Left forelimb (tissue), 1 donor: ENCODE results near the gene HERPUD1.
"Not testable (repeated sequence)": the region's sequence is repeated elsewhere in the genome, so short reads cannot be mapped to it uniquely, and the experiment has no call there.

Source experiments
- DNase-seq: peaks from one replicate; pipeline ENCODE4 v3.0.0-alpha.2; 2018; ENCODE audit warnings: low spot score

Gene HERPUD1

DNA sequence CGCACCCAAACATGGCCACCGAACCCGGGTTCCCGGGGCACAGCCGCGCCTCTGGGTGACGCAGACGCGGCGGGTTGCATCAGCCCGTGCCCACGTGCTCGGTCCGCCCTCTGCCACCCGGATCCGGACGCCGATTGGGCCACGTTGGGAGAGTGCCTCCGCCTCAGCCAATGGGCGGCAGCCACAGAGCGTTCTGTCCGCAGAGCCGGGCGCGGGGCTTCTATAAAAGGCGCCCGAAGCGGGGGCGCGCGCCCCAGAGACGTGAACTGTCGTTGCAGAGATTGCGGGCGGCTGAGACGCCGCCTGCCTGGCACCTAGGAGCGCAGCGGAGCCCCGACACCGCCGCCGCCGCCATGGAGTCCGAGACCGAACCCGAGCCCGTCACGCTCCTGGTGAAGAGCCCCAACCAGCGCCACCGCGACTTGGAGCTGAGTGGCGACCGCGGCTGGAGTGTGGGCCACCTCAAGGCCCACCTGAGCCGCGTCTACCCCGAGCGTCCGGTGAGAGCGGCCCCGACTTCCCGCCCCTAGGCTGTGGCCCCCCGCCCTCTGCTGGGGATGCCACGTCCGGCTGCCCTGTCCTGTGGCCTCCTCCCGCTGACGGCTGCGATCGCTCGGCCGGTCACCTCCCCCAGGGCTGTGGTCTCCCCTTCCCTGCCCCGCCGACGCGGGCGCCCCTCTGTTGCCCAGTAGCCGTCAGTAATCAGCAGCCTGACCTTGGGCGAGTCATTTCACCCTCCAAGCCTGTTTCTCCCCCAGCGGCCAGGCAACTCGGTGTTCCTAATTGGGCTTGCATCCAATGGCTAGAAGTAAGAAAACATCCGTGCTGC is at the start of gene HERPUD1:
TSS of gene HERPUD1 (plus strand) at position 251 of the 829 bp plus-strand sequence. CDS start at position 354, 103 bp downstream.
- peak; percentile 99 for DNase-seq

DNA sequence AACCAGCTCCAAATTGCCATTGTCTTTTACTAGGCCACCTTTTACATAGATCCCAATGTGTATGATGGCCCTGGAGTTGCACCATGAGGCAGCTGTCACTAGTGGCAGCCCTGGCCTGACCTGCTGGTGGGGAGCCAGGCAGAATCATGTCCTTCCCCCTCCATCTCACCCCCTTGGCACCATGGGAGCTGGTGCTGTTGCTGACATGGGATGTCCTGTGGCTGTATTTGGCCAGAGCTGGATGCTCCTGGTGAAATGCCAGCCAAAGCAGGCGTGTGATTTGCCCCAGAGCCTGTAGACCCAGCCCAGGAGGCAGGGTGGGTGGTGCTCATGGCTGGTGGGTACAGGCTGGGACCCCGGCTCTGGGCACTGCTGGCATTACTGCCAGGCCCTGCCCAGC is 48.4 kb upstream of the HERPUD1 start:
- DNase-seq = no peak

DNA sequence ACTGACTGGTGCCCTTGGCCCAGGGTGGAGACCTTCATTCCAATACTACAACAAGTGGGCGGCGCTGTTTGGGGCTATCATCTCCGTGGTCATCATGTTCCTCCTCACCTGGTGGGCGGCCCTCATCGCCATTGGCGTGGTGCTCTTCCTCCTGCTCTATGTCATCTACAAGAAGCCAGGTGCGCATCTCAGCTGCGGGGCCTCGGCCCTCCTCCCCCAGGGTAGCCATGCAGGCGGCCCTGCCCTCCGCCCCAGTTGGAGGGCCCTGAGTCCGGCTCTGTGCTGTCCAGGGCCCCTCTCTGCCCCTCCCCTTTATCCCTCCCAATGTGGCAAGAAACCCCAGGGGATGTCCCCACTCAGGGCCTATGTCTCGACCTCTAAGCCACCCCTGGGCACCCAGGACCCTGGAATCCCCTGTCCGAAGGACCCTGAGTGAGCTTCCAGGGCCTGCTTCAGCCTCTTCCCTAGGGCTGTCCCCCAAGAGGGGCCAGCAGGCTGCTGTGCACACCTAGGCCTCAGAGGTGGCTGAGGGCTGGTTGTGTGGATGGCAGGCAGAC is 47.8 kb upstream of the HERPUD1 start:
- no peak for DNase-seq

DNA sequence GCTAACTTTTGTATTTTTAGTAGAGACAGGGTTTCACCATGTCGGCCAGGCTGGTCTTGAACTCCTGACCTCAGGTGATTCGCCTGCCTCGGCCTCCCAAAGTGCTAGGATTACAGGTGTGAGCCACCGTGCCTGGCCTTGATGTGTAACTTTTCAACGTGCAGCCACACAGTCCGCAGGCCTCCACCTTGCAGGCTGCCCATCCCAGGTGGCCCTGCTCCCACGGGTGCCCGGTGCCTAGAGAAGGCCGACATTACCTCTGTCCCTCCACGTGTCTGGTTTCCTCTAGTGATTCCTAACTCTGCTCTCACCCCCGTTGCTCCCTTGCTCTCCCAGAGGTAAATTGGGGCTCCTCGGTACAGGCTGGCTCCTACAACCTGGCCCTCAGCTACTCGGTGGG is 47.0 kb upstream of the HERPUD1 start:
- DNase-seq = not testable (repeated sequence)

- no peak for DNase-seq
These were observed 46.3 kb upstream of the HERPUD1 start for GRCh38 chr16:56885446-56886162.

- no peak for DNase-seq
These were observed 45.6 kb upstream of the HERPUD1 start for GRCh38 chr16:56886296-56886695.

- DNase-seq = no peak
These were observed 45.1 kb upstream of the HERPUD1 start for GRCh38 chr16:56886826-56887225.

DNA sequence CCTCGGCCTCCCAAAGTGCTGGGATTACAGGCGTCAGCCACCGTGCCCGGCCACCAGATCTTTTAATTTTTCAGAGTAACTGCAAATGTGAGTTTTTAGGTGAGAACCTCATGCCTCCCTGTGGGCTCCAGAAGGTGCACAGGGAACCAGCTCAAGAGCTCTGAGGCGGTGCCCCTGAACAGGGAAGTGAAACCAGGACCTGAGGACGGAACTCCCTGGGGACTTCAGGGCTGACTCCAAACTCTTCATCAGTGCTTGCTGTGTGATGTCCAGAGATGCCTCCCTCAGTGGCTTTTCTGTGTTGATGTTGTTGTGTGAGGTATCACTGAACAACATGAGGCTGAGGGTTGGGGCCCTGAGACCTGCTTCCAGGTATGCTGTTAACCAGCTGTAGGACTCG is 43.1 kb upstream of the HERPUD1 start:
- DNase-seq = no peak

DNA sequence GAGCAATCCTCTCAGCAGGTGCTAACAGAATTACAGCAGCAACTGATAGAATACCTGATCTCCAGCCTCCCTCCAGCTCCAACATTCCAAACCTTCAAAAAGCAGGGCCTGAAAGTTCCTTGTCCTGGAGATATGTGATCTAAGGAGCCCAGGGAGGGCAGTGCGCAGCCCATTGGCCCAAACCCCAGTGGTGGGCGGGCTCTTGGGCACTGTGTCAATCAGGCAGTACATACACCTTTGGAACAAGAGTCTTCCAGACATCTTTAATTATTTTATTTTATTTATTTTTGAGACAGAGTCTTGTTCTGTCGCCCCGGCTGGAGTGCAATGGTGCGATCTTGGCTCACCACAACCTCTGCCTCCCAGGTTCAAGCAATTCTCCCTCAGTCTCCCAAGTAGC is 42.7 kb upstream of the HERPUD1 start:
- no peak for DNase-seq

- DNase-seq = no peak
These were observed 40.3 kb upstream of the HERPUD1 start for GRCh38 chr16:56891685-56892084.

DNA sequence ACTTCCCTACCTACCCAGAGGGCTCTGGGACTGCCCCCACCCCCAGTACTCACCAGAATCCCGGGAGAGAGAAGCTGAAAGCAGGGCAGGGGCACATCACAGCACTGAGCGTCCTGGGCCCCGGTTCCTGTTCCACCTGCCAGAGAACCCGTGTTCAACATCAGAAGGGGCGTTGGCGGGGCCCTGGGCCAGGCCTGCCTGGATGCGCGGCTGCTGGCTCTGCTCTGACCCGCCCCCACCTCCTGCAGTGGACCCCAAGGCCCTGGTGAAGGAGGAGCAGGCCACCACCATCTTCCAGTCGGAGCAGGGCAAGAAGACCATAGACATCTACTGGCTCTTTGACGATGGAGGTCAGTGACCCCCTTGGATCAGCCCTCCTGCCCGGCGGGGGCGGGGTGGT is 39.2 kb upstream of the HERPUD1 start:
- no peak for DNase-seq

DNA sequence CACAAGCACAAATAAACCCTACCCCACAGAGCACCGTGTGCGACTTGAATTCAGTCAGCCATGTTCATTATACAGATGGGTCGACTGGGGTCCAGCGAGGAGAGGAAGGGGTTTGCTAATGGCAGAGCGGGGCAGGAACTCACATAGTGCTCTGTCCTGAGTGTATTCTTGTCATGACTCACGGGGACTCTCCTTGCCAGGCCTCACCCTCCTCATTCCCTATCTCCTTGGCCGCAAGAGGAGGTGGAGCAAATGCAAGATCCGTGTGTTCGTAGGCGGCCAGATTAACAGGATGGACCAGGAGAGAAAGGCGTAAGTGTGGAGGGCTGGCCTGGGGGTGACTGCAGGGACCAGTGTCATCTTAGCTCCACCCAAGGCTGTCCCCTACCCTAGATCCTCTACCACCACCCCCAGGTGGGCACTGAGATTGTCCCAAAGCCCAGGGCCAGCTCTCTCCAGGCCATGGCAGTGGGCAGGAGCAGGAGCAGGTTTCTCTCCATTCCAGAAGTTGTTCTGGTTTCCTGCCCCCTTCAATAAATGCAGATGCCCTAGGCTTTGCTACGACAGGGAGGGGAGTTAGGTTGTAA is 37.5 kb upstream of the HERPUD1 start:
- no peak for DNase-seq

DNA sequence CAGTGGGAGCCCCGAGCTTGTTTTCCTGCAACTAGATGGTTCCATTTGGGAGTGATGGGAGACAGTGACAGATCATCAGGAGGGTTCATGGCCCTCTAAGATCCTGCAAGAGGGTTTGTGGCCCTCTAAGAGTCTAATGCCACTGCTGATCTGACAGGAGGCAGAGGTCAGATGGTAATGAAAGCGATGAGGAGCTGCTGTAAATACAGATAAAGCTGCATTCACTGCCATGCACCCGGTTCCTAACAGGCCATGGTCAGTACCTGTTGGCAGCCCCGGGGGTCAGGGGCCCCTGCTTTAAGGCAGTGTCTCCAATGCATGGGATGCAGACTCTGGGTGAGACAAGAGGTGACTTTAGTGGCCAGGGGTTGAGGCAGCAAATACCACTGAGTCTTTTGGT is 36.1 kb upstream of the HERPUD1 start:
- no peak for DNase-seq

- DNase-seq = no peak
These were observed 35.7 kb upstream of the HERPUD1 start for GRCh38 chr16:56896244-56896643.

GRCh38 chr16:56897026-56897799 is 34.7 kb upstream of the HERPUD1 start:
- DNase-seq = no peak

GRCh38 chr16:56898847-56899246 is 33.1 kb upstream of the HERPUD1 start:
- no peak for DNase-seq

DNA sequence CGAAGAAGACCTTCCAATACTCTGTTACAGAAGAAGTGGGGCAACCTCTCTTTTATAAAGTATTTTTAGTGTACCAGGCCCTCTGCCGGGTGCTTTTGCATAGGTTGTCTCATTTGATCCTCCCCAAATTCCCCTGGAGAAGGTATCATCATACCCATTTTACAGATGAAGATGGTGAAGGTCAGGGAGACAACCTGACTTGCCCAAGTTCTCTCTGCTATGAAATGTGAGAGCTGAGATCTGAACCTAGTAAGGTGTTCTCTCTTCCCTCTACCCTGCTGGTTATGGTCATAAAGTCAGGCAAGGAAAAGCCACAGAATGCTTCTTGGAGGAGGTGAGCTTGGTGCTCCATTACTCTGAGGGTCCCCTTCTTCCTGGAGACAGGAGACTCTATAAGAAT is 28.1 kb upstream of the HERPUD1 start:
- DNase-seq = no peak

DNA sequence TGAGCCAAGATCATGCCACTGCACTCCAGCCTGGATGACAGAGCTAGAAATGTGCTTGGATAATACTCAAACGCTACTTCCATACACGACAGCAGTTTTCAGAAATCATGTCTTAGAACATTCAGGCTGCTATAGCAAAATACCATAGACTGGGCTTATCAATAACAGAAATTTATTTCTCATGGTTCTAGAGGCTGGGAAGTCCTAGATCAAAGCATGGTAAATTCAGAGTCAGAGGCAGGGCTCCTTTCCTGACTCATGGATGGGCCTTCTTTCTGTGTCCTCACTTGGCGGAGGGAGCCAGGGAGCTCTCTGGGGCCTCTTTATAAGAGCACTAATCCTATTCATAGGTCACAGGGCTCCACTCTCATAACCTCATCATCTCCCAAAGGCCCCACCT is 24.5 kb upstream of the HERPUD1 start:
- DNase-seq = no peak

GRCh38 chr16:56909527-56909979 is 22.4 kb upstream of the HERPUD1 start:
- DNase-seq = no peak

GRCh38 chr16:56910112-56910511 is 21.8 kb upstream of the HERPUD1 start:
- no peak for DNase-seq

DNA sequence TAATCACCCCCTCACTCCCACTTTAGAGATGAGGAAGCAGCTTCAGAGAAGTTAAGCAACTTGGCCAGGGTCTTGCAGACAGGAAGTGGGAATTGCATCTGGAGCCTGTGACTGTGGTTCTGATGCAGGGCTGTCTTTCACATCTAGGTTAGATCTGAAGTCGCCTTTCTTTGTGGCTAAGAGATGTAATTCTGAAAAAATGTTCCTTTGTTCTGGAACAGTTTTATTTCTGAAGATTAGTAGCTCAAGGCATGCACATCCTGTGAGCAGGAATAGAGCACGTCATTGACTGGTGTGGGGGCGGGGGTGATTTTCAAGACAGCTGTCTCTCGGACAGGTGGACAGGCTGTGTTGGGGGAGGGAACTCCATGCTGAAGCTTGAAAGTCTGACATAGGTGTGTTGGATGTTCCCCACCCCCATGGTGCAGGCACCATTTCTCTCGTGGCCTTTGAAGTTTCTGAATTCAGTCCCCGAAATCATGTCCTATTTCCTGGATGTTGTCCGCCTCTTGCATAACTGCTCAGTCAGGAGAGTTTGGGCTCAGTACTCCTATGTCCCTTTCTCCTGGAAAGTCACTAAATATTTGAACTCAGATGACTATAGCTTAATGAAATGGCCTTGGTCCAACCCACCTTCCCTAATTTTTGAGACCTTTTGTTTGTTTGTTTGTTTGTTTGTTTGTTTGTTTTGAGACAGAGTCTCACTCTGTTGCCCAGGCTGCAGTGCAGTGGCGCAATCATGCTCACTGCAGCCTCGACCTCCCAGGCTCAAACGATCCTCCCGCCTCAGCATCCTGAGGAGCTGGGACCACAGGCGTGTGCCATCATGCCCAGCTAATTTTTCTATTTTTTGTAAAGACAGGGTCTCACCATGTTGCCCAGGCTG is 21.0 kb upstream of the HERPUD1 start:
- DNase-seq = no peak
